GM21528 (cell line): ENCODE results near the gene CEBPG.

Source experiments
- ATAC-seq: cut with Tn5 transposase; IDR thresholded peaks from one replicate; pipeline ENCODE4 v1.9.1; 2021; ENCODE audit warnings: mild to moderate bottlenecking, moderate library complexity; ENCODE audit not compliant: unreplicated experiment, low FRiP score

The CEBPG gene

DNA sequence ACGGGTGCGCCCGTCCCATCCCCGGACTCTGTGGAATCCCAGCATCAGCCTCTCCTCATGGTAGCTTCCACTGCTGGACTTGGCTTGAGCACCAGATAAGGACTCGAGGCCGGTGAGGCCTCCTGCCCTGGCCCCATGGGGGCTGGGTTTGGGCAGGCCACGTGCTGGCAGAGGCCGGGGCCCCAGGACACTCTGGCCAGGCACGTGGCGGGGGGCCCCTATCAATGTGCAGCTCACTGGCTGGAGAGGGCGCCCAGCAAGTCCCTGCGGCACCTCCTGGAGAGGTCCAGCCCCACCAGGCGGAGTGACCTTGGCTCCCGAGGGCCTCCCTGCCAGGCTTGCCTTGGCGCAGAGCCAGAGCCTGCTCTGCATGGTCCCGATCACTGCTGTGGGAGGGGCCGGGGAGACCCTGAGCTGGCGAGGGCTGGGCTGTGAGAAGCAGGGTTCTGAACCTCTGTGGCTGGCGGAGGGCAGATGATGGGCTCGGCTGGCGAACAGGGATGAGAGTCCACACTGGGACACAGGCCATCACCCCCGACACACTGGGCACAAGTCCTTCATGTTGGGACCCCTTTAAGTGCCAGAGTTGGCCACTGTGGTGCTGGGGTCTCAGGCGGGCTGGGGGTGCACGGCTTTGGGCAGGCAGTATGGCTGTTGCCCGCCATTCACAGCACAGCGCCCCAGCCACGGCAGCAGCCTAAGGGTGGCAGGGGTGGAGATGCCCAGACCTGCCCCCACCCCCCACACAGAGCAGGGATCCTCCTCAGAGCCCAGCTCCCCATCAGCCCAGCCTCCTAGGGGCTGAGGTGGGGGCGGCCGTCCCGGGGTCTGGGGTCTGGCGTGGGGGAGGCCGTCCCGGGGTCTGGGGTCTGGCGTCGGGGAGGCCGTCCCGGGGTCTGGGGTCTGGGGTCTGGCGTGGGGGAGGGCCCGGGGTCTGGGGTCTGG lies 19.1 kb downstream of the CEBPG start:
- ATAC-seq, result no peak

- ATAC-seq, result no peak
These were observed 19.9 kb downstream of the CEBPG start for GRCh38 chr19:33393286-33394005.

DNA sequence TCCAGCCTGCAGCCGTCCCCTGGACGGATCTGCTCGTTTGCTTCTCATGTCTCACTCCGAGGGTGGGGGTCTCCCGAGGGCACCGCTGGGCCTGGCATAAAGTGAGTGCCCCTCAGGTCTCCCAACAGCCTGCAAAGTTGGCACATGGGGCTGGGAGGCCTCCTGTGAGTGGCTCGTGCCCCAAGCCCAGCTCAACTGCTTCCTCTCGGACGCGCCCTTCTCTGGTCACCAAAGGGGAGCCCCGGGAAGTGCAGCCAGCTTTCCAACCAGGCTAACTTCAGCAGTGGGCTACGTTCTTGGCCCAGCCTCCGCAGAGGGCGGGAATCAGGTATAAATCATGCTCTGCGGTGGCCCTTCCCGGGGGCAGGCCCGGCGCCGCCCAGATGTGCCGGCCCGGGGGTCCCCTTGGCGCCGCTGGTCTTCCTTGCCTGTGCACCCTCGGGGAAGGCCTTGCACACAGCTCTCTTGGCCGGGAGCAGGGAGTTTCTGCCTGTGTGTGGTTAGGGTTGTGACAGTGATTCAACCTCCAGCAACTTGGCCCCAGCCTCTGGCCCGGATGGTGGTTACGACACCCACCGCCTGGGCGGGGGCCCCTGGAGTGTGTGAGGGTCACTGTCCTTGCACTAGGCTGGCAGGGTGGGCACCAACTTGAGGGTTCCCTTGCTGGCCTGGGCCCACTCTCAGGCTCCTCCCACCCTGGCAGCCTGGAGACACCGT lies 20.7 kb downstream of the CEBPG start:
- no peak for ATAC-seq

- ATAC-seq, result no peak
These were observed 21.4 kb downstream of the CEBPG start for GRCh38 chr19:33394723-33395560.

DNA sequence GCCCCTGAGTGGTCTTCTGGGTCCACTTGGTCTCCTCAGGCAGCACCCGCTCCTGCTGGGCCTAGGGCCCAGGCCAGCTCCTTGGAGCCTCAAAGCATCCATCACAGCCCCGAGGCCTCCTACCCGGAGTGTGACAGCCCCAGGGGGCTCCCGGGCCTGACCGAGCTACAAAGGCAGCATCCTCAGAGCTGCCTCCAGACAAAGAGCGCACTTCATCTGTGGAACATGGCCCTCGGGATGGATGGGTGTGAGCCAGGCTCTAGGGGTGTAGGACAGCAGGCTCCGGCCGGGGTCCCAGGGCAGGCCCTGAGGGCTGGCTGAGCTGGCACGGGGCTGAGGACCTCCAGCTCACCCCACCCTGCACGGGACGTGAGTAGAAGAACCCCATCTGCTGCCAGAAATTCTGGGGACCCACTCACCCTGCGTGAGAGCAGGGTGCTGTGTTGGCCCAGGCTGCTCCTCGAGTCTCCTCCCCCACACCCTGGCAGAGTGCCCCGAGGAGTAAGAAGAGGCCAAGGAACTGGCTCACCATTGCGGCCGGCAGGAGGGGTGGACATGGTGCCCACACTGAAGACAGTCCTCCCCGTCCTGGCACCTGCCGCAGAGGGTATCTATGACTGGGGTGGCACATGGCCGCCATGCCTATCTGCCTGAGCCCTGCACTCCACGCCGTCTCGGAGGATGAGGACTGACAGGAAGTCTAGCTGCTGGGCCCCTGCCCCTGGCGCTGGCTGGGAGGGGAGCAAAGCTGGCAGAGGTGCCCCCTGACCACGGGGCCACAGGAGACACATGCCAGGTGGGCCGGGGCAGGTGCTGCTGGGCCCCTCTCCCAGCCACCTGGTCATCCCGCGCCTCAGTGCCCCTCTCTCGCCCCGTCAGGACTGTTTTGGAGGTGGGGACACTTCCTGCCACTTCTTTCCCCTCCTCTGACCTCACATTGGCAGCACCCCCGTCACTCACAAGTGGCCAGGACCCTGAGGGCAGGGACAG lies 22.3 kb downstream of the CEBPG start:
- ATAC-seq, result no peak

- no peak for ATAC-seq
These were observed 23.4 kb downstream of the CEBPG start for GRCh38 chr19:33396701-33397535.

DNA sequence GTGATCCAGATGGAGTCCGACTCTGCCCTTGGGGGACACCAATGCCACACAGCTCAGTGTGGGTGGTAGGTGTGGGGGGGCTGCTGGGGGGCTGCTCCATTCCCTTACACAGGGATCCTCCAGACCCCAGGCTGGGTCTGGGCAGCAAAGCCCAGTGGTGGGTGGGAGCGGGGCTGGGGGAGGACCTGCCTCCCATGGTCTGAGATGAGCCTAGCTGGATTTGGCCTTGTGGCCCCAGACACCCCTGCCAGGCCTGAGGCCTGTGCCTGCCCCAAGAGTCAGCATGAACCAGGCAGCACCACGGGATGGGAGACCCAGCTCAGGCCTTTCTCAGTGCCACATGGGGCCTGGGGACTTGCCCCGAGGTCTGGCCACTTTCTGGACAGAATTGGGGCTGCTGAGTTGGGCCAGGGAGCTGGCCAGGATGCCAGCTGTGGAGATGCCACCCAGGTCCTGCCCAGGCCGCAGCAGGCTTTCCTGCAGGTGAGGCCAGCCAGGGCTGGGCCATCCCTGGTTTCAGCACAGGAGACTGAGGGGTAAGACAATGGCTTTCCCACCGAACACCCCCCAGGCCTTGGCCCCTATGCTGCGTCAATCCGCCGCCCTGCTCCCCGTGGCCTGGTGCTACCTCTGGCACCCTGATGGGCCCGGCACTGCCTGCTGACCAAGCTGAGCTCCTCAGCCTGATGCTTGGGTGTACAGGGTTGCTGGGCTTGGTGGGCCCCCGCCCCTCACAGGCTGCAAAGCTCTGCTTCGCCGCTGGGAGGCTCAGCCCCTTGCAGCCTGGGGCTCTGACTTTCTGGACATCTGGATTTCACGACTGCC lies 24.2 kb downstream of the CEBPG start:
- ATAC-seq, result no peak

DNA sequence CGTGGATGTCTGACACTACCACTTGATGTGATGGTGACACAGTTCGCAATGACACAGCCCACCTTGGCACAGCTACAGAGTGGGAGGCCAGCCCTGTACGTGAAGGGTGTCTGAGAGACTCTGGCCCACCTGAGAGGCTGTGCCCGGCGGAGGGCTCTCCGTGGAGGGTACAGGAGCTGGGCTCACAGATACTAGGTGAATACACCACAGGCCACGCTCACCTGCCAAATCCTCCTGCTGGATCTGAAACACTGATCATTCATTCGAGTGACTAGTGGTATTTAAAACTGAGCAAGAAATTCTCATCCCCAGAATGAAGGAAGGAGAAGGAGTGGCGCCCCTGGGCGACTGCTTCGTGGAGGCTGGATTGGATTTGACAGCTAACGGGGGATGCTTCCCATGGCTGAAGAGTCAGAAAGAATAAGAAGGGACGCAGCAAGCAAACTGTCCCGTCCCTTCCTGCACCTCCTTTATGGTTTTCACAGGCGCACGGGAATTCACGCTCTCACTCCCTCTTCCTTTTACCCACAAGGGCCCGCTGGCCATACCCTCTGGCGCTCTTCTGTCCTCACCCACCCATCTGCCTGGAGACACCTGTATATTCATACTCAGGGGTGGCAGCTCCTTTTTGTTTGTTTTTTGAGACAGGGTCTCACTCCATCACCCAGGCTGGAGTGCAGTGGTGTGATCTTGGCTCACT lies 25.0 kb downstream of the CEBPG start:
- no peak for ATAC-seq

DNA sequence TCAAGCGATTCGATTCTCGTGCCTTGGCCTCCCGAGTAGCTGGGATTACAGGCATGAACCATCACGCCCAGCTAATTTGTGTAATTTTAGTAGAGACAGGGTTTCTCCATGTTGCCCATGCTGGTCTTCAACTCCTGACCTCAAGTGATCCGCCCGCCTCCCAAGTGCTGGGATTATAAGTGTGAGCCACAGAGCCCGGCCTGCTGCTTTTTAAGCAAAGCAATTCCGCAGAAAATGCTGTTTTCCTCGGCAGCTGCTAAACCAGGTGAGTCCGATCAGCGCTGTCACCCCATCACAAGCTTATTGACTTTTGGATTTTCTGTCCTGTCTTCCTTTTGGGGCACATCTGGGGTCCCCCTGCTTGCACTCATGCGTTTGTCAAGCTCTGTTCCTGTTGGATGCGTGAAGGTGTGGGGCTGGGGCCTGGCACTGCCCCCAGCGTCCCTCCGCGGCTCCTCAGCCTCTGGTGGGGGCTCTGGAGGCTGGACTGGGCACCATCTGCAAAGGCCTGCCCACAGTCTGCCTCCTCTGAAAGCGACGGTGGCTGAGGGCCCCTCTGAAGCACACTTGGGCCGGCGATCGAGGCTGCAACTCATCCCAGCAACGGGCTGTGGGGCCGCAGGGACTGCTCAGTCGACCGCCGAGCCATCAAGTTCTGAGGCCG lies 25.7 kb downstream of the CEBPG start:
- no peak for ATAC-seq

DNA sequence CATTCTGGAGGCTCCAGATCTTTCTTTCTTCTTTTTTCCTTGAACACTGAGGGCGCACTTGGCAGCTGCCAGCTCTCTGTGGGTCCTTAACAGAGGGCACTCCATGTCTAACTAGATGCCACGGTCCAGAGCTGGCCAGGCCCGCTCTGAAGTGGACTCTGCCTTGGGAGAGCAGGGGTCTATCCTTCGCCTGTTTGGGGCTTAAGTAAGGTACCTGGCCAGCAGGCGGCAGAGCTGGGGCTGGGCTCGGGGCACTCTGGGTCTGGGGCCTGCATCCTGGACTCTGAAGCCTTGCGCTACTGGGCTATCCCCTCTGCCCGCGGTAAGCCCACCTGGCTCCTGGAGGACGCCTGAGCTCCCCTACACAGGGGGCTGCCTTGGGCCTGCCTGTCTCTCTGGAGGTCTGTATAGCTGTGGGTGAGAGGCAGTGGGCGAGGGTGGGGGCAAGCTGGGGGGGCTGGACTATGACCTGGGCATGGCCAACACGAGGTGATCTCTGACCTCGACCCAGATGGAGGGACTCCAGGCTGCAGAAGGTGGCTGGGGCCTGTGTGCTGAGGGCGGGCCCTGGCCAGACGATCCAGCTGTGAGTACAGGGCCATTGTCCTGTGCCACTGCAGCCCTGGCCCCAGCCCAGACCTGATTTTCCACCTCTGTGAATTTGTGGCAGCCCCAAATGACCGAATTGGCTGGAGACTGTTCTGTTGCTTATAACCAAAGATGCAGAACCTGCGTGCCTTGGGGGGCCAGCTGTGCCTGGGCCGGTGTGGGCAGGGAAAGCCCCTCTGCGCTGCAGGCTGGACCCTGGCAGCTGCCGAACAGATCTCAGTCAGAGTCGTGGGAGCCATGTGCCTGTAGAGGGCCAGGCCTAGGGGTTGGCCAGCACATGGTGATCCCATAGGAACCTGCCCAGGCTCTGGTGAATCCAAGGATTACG lies 26.5 kb downstream of the CEBPG start:
- ATAC-seq, result no peak

- no peak for ATAC-seq
These were observed 27.6 kb downstream of the CEBPG start for GRCh38 chr19:33400856-33401682.

DNA sequence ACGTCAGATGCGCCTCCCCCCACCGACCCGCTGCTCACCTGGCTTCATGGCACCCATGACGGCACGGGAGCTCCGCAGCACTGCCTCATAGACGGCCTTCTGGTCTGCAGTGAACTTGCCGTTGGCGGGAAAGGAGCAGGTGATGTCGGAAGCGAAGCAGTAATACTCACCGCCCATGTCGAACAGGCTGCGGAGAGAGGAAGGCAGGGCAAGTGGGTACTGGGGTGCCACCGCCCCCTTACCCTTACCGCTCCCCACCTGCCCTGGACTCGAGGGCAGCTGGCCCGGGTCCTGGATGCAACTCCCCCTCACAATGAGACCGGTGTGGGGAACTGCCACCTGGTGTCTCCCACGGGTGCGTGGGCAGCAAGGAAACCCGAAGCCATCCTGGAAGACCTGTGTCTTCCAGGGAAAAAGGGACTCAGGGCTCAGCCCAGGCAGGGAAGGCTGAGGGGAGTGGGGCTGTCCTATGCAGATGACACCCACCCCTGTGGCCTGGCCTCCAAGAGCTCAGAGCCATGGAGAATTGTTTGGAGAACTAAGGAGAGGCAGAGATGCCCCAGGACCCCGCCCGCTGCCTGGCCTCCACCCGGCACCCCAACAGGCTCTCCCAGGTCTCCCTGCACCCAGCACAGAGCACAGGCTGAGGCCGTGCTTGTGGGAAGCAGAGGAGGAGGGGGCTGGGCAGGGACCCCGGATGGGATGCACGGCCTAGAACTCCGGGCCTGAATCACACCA lies 28.3 kb downstream of the CEBPG start:
- no peak for ATAC-seq

DNA sequence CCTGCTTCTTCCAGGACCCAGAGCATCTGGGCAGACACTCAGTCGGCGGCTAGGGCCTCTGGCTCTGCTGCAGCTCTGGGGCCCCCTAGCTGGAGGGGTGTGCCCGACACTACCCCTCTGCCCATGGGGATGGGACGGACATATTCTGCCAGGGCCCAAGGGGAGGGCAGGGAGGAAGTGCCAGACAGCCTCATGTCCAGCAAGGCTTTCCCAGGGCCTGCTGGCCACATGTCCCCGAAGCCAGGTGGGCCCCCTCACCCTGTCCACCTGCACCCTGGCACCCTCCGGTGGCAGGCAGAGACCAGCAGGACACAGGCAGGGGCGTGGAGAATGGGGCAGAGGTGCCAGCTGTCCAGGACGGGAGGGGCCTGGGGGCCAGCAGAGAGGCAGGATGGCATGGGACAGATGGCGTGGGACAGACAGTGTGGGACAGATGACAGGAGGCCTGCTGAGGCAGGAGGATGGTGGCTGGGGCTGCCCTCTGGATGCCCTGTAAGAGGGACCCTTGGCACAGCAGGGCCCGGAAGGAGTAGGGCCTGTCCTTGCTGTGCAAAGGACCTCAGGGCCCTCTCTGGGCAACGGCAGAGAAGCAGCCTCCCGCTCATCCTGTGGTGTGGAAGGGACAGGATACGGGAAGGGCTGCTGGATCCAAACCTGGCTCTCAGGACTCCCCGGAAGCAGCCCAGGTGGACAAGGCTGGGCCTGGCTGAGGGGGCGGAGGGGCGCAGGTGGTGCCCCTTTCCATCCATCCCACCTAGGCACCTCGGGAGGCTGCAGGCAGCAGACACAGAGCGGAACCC lies 29.1 kb downstream of the CEBPG start:
- no peak for ATAC-seq
